ENCODE results near the gene MARCHF6.

DNA sequence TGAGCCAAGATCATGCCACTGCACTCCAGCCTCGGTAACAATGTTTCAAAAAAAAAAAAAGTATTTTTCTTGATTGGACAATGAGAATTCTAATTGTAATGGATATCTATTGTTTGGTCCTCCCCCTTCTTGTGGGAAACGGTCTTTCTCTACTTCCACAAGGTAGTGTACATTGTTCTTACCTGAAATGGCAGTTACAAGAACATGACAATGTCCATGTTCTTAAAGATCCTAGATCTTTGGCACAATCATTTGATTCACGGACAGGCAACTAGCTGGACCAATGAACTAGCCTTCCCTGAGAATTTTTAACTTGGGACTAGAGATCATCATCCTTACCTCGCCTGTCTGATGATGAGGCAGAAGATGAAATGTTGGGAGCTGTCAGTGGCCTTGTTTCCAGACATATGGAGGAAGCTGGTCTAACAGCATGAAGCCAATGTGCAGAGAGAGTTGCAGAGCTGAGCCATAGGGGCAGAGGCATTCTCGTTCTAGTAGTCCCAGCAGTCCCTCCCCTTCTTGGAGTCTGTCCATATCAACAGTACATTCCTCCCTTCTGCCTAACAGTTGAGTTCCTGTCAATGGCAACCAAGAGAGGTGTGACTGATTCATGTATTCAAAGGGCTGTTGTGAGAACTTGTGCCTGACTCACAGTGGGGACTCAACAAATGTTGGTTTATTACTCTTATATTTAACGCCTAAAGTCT, 2.1 kb upstream of the MARCHF6 start:
- TF ChIP-seq POLR2AphosphoS5 (IDR thresholded peaks at IDR 0.05) (no peak), POLR2A (IDR thresholded peaks at IDR 0.05) (no peak)
- TF ChIP-seq, protein P1, sequence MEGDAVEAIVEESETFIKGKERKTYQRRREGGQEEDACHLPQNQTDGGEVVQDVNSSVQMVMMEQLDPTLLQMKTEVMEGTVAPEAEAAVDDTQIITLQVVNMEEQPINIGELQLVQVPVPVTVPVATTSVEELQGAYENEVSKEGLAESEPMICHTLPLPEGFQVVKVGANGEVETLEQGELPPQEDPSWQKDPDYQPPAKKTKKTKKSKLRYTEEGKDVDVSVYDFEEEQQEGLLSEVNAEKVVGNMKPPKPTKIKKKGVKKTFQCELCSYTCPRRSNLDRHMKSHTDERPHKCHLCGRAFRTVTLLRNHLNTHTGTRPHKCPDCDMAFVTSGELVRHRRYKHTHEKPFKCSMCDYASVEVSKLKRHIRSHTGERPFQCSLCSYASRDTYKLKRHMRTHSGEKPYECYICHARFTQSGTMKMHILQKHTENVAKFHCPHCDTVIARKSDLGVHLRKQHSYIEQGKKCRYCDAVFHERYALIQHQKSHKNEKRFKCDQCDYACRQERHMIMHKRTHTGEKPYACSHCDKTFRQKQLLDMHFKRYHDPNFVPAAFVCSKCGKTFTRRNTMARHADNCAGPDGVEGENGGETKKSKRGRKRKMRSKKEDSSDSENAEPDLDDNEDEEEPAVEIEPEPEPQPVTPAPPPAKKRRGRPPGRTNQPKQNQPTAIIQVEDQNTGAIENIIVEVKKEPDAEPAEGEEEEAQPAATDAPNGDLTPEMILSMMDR (IDR thresholded peaks at IDR 0.05), result no peak
